SK-N-SH (cell line): ENCODE results near the gene PPCS. TPM values are rescaled to one million over a fixed set of nuclear protein-coding genes. Genes with fewer than 3 reads are reported as not detected.

Experiments used
- CTCF ChIA-PET: fragments of 300-600, 350-600 bp; formaldehyde crosslinking; extraction: SDS; loops from one replicate; lab custom pipeline; 2021; lab: Yijun Ruan, JAX
- POLR2A ChIA-PET: fragments of 350-600 bp; sonication (Branson Sonifier 250); formaldehyde crosslinking; extraction: SDS; loops from one replicate; lab custom pipeline; 2020; ENCODE audit warnings: antibody characterized with exemption, inconsistent platforms; lab: Yijun Ruan, JAX
- DNase-seq: peaks from one replicate; pipeline ENCODE4 v3.0.0; 2012
- H2AFZ ChIP-seq: fragments of 200-600 bp; sonication (generic); 2 replicates; pipeline ENCODE4 v1.8.1; 2016; ENCODE audit warnings: antibody characterized with exemption, mild to moderate bottlenecking, low read depth
- H3F3A ChIP-seq: fragments of 200-600 bp; sonication (generic); replicated peaks from 2 replicates; pipeline ENCODE3; 2016; ENCODE audit warnings: antibody characterized with exemption, mild to moderate bottlenecking; ENCODE audit not compliant: insufficient read depth
- H3K27ac ChIP-seq, 2 experiments: fragments of 200-500 bp in 1 of 2; fragments of 200-600 bp in 1 of 2; sonication (Bioruptor generic) in 1 of 2; sonication (generic), shearing (Covaris generic) in 1 of 2; 2 replicates each; pipeline versions ENCODE4 v1.5.1 to v1.6.1; 2014 to 2016; ENCODE audit warnings: low read depth in 2 of 2, inconsistent platforms in 1 of 2, low read length in 1 of 2, mild to moderate bottlenecking in 1 of 2, mixed read lengths in 1 of 2
- H3K27me3 ChIP-seq: fragments of 200-600 bp; sonication (generic), shearing (Covaris generic); 2 replicates; pipeline ENCODE4 v1.6.1; 2016; ENCODE audit warnings: mixed run types; ENCODE audit not compliant: insufficient read depth
- H3K36me3 ChIP-seq, 2 experiments: fragments of 200-500 bp in 1 of 2; fragments of 200-600 bp in 1 of 2; sonication (Bioruptor generic) in 1 of 2; sonication (generic) in 1 of 2; replicated peaks in 1 of 2; 2 replicates each; pipeline versions ENCODE3 to v1.5.1; 2014 to 2016; ENCODE audit warnings: low read length in 1 of 2, mild to moderate bottlenecking in 1 of 2; ENCODE audit not compliant: insufficient read depth in 2 of 2, control insufficient read depth in 1 of 2
- H3K4me1 ChIP-seq, 2 experiments: fragments of 200-500 bp in 1 of 2; fragments of 200-600 bp in 1 of 2; sonication (Bioruptor generic) in 1 of 2; sonication (generic), shearing (Covaris generic) in 1 of 2; 2 replicates each; pipeline versions ENCODE4 v1.5.1 to v1.6.1; 2014 to 2016; ENCODE audit warnings: low read depth in 1 of 2, low read length in 1 of 2, mixed run types in 1 of 2; ENCODE audit not compliant: insufficient read depth in 2 of 2, control insufficient read depth in 1 of 2
- H3K4me2 ChIP-seq: fragments of 200-600 bp; sonication (generic), shearing (Covaris generic); 2 replicates; pipeline ENCODE4 v1.6.1; 2017; ENCODE audit warnings: mixed run types
- H3K4me3 ChIP-seq, 2 experiments: fragments of 200-500 bp in 1 of 2; fragments of 200-600 bp in 1 of 2; sonication (Bioruptor generic) in 1 of 2; sonication (generic), shearing (Covaris generic) in 1 of 2; 2 replicates each; pipeline versions ENCODE4 v1.5.1 to v1.8.1; 2014 to 2016; ENCODE audit warnings: low read depth in 2 of 2, inconsistent platforms in 1 of 2, low read length in 1 of 2, mild to moderate bottlenecking in 1 of 2, mixed read lengths in 1 of 2, moderate library complexity in 1 of 2
- H3K79me2 ChIP-seq: fragments of 200-600 bp; sonication (generic); 2 replicates; pipeline ENCODE4 v1.8.1; 2017; ENCODE audit warnings: mild to moderate bottlenecking; ENCODE audit not compliant: insufficient read depth
- H3K9ac ChIP-seq: fragments of 200-600 bp; sonication (generic); 2 replicates; pipeline ENCODE4 v1.6.1; 2017; ENCODE audit warnings: mixed run types
- H3K9me2 ChIP-seq: fragments of 200-600 bp; sonication (generic); 2 replicates; pipeline ENCODE4 v1.6.1; 2017; ENCODE audit warnings: mixed run types
- H3K9me3 ChIP-seq: fragments of 200-600 bp; sonication (generic); 2 replicates; pipeline ENCODE4 v1.6.1; 2017; ENCODE audit warnings: mixed run types, mild to moderate bottlenecking, moderate library complexity
- H4K20me1 ChIP-seq: fragments of 200-600 bp; sonication (generic); 2 replicates; pipeline ENCODE4 v1.6.1; 2017; ENCODE audit warnings: mild to moderate bottlenecking, mixed run types; ENCODE audit not compliant: insufficient read depth
- CHD2 ChIP-seq: fragments of 150-350 bp; IDR thresholded peaks from 2 replicates; pipeline ENCODE4 v1.6.1; 2018; ENCODE audit warnings: low read length; ENCODE audit not compliant: partially characterized antibody
- ELF1 ChIP-seq: IDR thresholded peaks from 2 replicates; pipeline ENCODE4 v1.4.0; 2012
- FOSL2 ChIP-seq: IDR thresholded peaks from 2 replicates; pipeline ENCODE4 v1.4.0; 2012; ENCODE audit warnings: low read depth, mild to moderate bottlenecking, moderate library complexity, borderline replicate concordance
- FOXJ3 ChIP-seq: sonication (generic); formaldehyde crosslinking; IDR thresholded peaks from 2 replicates; pipeline ENCODE4 v1.5.1; 2020; ENCODE audit warnings: mild to moderate bottlenecking, missing genetic modification reagents
- GATA2 ChIP-seq: sonication (generic); formaldehyde crosslinking; IDR thresholded peaks from 2 replicates; pipeline ENCODE4 v1.5.0; 2020; ENCODE audit warnings: mild to moderate bottlenecking, missing genetic modification reagents
- MAX ChIP-seq: IDR thresholded peaks from 2 replicates; pipeline ENCODE4 v1.4.0; 2012; ENCODE audit warnings: low read depth
- MEF2A ChIP-seq: IDR thresholded peaks from 2 replicates; pipeline ENCODE4 v1.4.0; 2012; ENCODE audit warnings: low read depth, borderline replicate concordance
- MXI1 ChIP-seq: IDR thresholded peaks from 2 replicates; pipeline ENCODE4 v1.6.1; 2012; ENCODE audit warnings: mild to moderate bottlenecking, low read depth, low read length, improper control_type of control experiment
- NFIC ChIP-seq: IDR thresholded peaks from 2 replicates; pipeline ENCODE4 v1.4.0; 2012; ENCODE audit warnings: borderline replicate concordance
- PBX3 ChIP-seq: IDR thresholded peaks from 2 replicates; pipeline ENCODE4; 2012
- POLR2AphosphoS5 ChIP-seq: IDR thresholded peaks from 2 replicates; pipeline ENCODE4 v1.6.1; 2012; ENCODE audit warnings: low read depth, low read length
- RAD21 ChIP-seq: IDR thresholded peaks from 2 replicates; pipeline ENCODE4 v1.6.1; 2012; ENCODE audit warnings: mild to moderate bottlenecking, low read length
- RXRA ChIP-seq: IDR thresholded peaks from 2 replicates; pipeline ENCODE4 v1.4.0; 2012; ENCODE audit warnings: low read depth, mild to moderate bottlenecking, borderline replicate concordance
- TAF1 ChIP-seq: IDR thresholded peaks from 2 replicates; pipeline ENCODE4 v1.6.1; 2012; ENCODE audit warnings: low read depth, mild to moderate bottlenecking, low read length, moderate library complexity, borderline replicate concordance
- TCF12 ChIP-seq: IDR thresholded peaks from 2 replicates; pipeline ENCODE4 v1.4.0; 2012
- USF1 ChIP-seq: IDR thresholded peaks from 2 replicates; pipeline ENCODE4 v1.4.0; 2012; ENCODE audit warnings: low read depth, borderline replicate concordance
- USF2 ChIP-seq: fragments of 150-350 bp; IDR thresholded peaks from 2 replicates; pipeline ENCODE4 v1.6.1; 2017; ENCODE audit warnings: antibody characterized with exemption, low read length, low read depth, borderline replicate concordance
- YY1 ChIP-seq: IDR thresholded peaks from 2 replicates; pipeline ENCODE4 v1.4.0; 2012; ENCODE audit warnings: low read depth, mild to moderate bottlenecking
- WGBS: methylation state at CpG from one replicate; pipeline ENCODE4 v1.1.6; 2017; ENCODE audit warnings: low lambda C conversion rate; 5-methylcytosine and 5-hydroxymethylcytosine counted together
- polyA plus RNA-seq, 3 experiments: library from polyadenylated mRNA; depleted of rRNA; stranded (reverse); fragments of >200 nt; gene quantifications; 2 replicates each; pipeline ENCODE4 v1.2.3, GENCODE V29; 2012

The PPCS gene
- polyA plus RNA-seq, 1 of the 3 experiments (the other 2 are of a cell fraction), result 40.0 TPM

GRCh38 chr1:42433369-42433768 is 23.0 kb upstream of the PPCS start:
- no peak overlapping the region for H3K9ac ChIP-seq
- DNase-seq, result no peak
- TF ChIP-seq ELF1 (no peak), YY1 (no peak), MXI1 (no peak), PBX3 (no peak), RAD21 (no peak)
- H3F3A ChIP-seq, result no peaks in the 10 kb centered on the region
- H4K20me1 ChIP-seq, result no peaks in the 10 kb centered on the region
- no peaks in the 10 kb centered on the region for H3K9me3 ChIP-seq
- H3K79me2 ChIP-seq, result no peaks in the 10 kb centered on the region
- H3K36me3 ChIP-seq, result no peaks in the 10 kb centered on the region
- no peaks in the 10 kb centered on the region for H3K4me1 ChIP-seq
- POLR2A ChIA-PET, result no interaction called here
- whole genome bisulfite sequencing, result 71% methylated on average over 5 of the region's 6 CpGs
- H2AFZ ChIP-seq, result no peak overlapping the region
- no peak overlapping the region for H3K4me2 ChIP-seq
- no peak overlapping the region for H3K27ac ChIP-seq
- no peak overlapping the region for H3K4me3 ChIP-seq
- H3K9me2 ChIP-seq, result no peaks in the 10 kb centered on the region
- no peaks in the 10 kb centered on the region; the same call in 1 of the 2 replicates for H3K27me3 ChIP-seq
- CTCF ChIA-PET, result interaction anchor here (1.3 kb wide), 1 partner anchor 18 kb away, joined by 5 read pairs; no protein-coding TSS in a partner anchor

GRCh38 chr1:42434340-42434739 is 22.0 kb upstream of the PPCS start:
- Histone ChIP-seq H3K4me2 (no peak overlapping the region), H3K79me2 (no peaks in the 10 kb centered on the region), H2AFZ (no peak overlapping the region), H3K36me3 (no peaks in the 10 kb centered on the region), H3K9me2 (no peaks in the 10 kb centered on the region), H3K27me3 (no peaks in the 10 kb centered on the region; the same call in 1 of the 2 replicates), H3K4me1 (no peaks in the 10 kb centered on the region), H3K9ac (no peak overlapping the region), H3F3A (no peaks in the 10 kb centered on the region), H3K27ac (no peak overlapping the region), H3K4me3 (no peak overlapping the region), H4K20me1 (no peaks in the 10 kb centered on the region), H3K9me3 (no peaks in the 10 kb centered on the region)
- TF ChIP-seq PBX3, result no peak
- TF ChIP-seq MEF2A, result no peak
- no peak for TF ChIP-seq ELF1
- no peak for TF ChIP-seq CHD2
- no peak for TF ChIP-seq USF1
- TF ChIP-seq MAX, result no peak
- no peak for TF ChIP-seq FOSL2
- TF ChIP-seq RAD21, result no peak
- no peak for TF ChIP-seq USF2
- no peak for TF ChIP-seq POLR2AphosphoS5
- no peak for TF ChIP-seq RXRA
- no peak for TF ChIP-seq TCF12
- TF ChIP-seq GATA2 (CRISPR knock-in tag), result no peak
- TF ChIP-seq NFIC, result no peak
- no peak for TF ChIP-seq TAF1
- TF ChIP-seq FOXJ3 (CRISPR knock-in tag), result no peak
- CTCF ChIA-PET, result no interaction called here
- DNase-seq, result no peak
- WGBS, result 57% methylated on average over 4 of the region's 4 CpGs
- POLR2A ChIA-PET, result no interaction called here
